GM12801 (cell line): Measurements from ENCODE around the gene FBN1.

Experiments
- CTCF ChIP-seq: IDR thresholded peaks from one replicate; pipeline ENCODE4 v1.5.1; 2011; ENCODE audit warnings: control low read depth; ENCODE audit not compliant: insufficient read length; ENCODE audit errors: extremely low read depth

Gene FBN1

DNA sequence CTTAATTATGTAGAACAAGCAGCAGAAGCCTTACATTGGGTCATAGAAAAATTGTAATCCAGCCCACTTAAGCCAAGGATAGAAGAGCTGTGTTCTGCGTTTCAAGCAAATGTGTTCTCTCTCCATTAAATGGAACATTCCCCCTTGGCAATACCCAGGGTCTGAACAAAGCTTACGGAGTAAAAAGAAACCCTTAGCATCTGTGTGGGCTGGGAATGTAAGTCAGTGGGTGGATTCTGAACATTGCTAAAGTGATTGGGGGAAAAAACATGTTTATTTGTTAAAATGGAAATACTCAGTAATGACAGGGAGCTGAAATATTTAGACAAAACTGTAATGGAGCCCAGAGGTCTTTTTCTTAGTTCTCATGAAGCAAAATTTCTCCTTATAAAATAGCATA lies 166.9 kb downstream of the FBN1 start:
- TF ChIP-seq CTCF, result no peak

- TF ChIP-seq CTCF, result no peak
These were observed 167.6 kb downstream of the FBN1 start for GRCh38 chr15:48477795-48478360.

DNA sequence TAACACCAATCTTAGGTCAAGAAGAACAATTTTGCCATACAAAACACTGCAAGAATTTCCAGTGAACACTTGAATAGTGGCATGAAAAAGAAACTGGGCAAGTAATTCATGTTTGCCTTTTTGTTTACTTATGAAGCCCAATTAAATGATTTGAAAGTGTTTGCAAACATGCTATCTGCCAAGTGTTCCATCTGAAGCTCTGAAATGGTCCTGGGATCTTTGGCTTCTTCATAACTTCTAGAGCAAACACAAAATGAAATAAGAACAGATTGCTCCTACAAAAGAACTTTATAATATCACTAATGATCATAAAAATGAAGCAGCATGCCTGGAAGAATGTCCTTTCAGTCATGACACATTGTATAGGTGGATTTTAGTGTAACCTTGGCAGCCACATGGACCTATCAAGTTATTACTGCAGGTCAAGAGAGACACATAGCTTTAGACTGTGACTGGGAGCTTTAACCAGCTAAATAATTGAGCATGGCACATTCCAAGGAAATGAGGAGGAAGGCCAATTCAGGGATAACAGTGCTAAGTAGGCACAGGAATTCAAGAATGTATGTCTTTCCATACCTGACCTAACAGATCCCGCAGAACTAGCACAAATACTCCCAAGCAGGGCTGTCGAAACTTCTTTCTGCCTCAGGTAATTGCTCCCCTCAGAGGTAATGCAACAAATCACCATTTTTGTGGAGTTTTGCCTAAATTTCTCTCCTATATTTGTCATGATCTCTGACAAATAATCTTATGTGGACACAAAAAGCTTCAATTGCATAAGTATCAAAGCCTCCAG lies 169.7 kb downstream of the FBN1 start:
- TF ChIP-seq CTCF, result no peak

DNA sequence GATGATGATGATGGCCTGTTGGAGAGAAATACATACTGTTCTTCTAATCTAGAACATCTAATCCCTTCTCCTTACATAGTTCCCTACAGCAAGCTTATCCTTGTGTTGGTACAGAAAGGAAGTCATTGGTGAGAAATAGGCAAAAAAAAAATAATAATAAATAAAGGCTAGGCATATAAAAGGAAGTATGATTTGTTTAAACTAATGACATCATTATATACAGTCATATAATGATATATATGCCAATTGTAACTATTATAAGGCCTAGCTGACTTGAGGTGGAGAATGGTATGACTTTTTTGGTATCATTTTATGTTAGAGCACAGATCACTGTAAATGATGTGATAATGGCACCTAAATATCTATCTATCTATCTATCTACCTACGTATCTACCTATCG lies 171.8 kb downstream of the FBN1 start:
- TF ChIP-seq CTCF, result no peak

DNA sequence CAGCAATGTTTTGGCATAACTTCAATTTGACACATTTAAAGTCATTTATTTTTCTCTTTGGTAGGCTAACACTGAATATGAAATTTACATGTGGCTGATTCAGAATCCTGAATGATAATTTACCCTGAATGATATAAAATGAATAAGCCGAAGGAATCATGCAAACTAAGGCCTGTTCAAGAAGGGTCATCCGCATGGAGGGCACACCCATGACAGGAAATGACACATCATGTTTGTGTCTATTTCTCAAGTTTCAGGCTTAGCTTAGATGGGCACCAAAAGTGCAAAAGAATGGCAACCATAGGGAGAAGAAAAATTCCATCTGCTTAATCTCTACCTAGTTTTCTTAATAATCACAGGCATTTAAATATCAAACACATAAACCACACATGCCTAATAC lies 172.8 kb downstream of the FBN1 start:
- TF ChIP-seq CTCF, result no peak

GRCh38 chr15:48471073-48471472 lies 174.4 kb downstream of the FBN1 start:
- no peak for TF ChIP-seq CTCF

DNA sequence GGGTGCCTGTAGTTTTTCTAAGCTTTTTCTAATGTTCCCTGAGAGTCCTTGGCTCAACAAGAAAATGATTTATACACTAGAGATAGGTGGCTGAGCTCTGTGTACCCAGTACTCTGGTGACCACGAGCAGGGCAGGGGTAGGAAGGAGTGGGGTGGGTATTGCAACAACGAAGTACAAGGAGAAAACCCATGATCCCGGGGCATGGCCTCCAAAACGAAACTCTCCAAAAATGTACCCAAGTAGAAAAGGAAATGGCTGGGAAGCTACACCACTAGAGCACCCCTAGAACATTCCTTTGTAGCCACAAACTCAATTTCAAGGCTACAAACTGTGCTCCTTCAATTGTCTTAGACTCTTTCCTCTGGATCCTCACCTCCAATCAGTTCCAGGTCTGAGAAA lies 175.4 kb downstream of the FBN1 start:
- TF ChIP-seq CTCF, result no peak
